ENCODE measurements around the gene CYBC1.
A peak's percentile ranks its signal among the peaks of the same experiment; 100 is the strongest.
"Not testable (repeated sequence)": the region's sequence is repeated elsewhere in the genome, so short reads cannot be mapped to it uniquely, and the experiment has no call there.

The CYBC1 gene

GRCh38 chr17:82477934-82478333 is 27.4 kb upstream of the CYBC1 start:
- no peak for DNase-seq (ENCODE audit: low spot score)

GRCh38 chr17:82475458-82475857 is 24.9 kb upstream of the CYBC1 start:
- DNase-seq (ENCODE audit: low spot score) = no peak

GRCh38 chr17:82474223-82475010 is 23.9 kb upstream of the CYBC1 start:
- no peak for DNase-seq (ENCODE audit: low spot score)

GRCh38 chr17:82470065-82470464 is 19.5 kb upstream of the CYBC1 start:
- DNase-seq (ENCODE audit: low spot score) = no peak

GRCh38 chr17:82468692-82469091 is 18.1 kb upstream of the CYBC1 start:
- no peak for DNase-seq (ENCODE audit: low spot score)

GRCh38 chr17:82465023-82465603 is 14.6 kb upstream of the CYBC1 start:
- DNase-seq (ENCODE audit: low spot score) = no peak

- no peak for DNase-seq (ENCODE audit: low spot score)
These were observed 14.0 kb upstream of the CYBC1 start for GRCh38 chr17:82464567-82464929.

- DNase-seq (ENCODE audit: low spot score) = no peak
These were observed 13.5 kb upstream of the CYBC1 start for GRCh38 chr17:82463925-82464566.

GRCh38 chr17:82463391-82463790 is 12.8 kb upstream of the CYBC1 start:
- DNase-seq (ENCODE audit: low spot score) = no peak

GRCh38 chr17:82461827-82462524 is 11.4 kb upstream of the CYBC1 start:
- no peak for DNase-seq (ENCODE audit: low spot score)

GRCh38 chr17:82459936-82460335 is 9.4 kb upstream of the CYBC1 start:
- not testable (repeated sequence) for DNase-seq (ENCODE audit: low spot score)

- peak; percentile 17 for DNase-seq (ENCODE audit: low spot score)
These were observed 8.4 kb upstream of the CYBC1 start for GRCh38 chr17:82458885-82459424.

- DNase-seq (ENCODE audit: low spot score) = peak; percentile 99
These were observed 7.8 kb upstream of the CYBC1 start, which contains the start of gene NARF for GRCh38 chr17:82458179-82458884. Gene NARF (plus strand): TSS chr17:82458741. CDS start chr17:82458804, 63 bp downstream.

- peak; percentile 97 for DNase-seq (ENCODE audit: low spot score)
These were observed 7.3 kb upstream of the CYBC1 start for GRCh38 chr17:82457929-82458178.

- no peak for DNase-seq (ENCODE audit: low spot score)
These were observed 6.7 kb upstream of the CYBC1 start for GRCh38 chr17:82457073-82457928.

GRCh38 chr17:82453706-82454105 is 3.2 kb upstream of the CYBC1 start:
- not testable (repeated sequence) for DNase-seq (ENCODE audit: low spot score)

GRCh38 chr17:82453151-82453550 is 2.6 kb upstream of the CYBC1 start:
- not testable (repeated sequence) for DNase-seq (ENCODE audit: low spot score)

GRCh38 chr17:82452162-82452561 is 1.6 kb upstream of the CYBC1 start:
- no peak for DNase-seq (ENCODE audit: low spot score)

GRCh38 chr17:82449883-82450356 is 632 bp downstream of the CYBC1 start:
- DNase-seq (ENCODE audit: low spot score) = no peak

- no peak for DNase-seq (ENCODE audit: low spot score)
These were observed 1.2 kb downstream of the CYBC1 start for GRCh38 chr17:82449131-82449882.
